ENCODE results near the gene PANX1. TPM values are rescaled to one million over a fixed set of nuclear protein-coding genes. Genes with fewer than 3 reads are reported as not detected.

The PANX1 gene
- total and polyA plus RNA-seq, 10 of the 15 experiments (the other 5 are each of a cell fraction or from before 2014, with no cell fraction given) = 3.3 to 18.7 (median 14.4) TPM

DNA sequence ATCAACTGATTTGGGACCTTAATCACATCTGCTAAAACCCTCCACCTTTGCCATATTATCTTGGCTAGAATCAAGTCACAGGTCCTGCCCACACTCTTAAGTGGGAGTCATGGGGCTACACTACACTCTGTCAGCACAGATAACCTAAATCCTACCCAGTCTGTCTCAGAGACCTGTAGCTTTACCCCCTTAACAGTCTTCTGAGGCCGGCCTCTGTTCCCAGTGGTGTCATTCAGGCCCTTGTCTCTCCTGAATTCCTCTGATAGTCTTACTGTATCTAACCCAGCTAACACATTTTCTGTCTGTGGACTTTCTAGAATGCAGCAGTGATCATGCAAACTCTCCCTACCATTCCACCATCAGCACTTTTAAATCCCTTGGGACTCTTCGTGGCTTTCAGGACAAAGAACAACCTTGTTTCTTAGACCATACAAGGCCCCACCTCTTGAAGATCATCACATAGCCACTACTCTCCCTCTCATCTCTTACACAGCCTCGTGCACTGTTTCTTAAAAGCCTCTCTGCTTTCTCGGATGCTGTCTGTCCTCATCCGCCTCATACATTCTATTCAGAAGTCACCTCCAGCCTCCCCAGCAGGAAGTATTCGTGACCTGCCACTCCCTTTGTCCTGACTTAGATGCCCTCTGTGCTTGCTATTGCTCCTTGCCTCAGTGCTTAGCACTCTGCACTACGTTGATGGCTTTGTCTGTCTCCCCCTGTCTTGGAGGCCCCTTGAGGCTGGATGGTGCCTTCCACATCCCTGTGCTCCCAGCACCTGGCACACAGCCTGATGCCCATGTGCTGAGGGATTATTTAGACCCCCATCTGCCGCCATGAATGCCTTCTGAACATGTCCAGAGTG lies 57.9 kb downstream of the PANX1 start (continued):
- TF ChIP-seq NFYB (IDR thresholded peaks at IDR 0.05; ENCODE audit: insufficient read depth, low read depth, low read length) (no peak), NBN (IDR thresholded peaks at IDR 0.05) (no peak), SMC3 (IDR thresholded peaks at IDR 0.05; ENCODE audit: borderline replicate concordance, low read length) (no peak), MAX (IDR thresholded peaks at IDR 0.05; ENCODE audit: low read depth, low read length) (no peak), CHD1 (IDR thresholded peaks at IDR 0.05; ENCODE audit: low read depth, low read length) (no peak), EZH2 (IDR thresholded peaks at IDR 0.05; ENCODE audit: borderline replicate concordance, control insufficient read depth, low read depth, low read length) (no peak)
- TF ChIP-seq, protein P1, sequence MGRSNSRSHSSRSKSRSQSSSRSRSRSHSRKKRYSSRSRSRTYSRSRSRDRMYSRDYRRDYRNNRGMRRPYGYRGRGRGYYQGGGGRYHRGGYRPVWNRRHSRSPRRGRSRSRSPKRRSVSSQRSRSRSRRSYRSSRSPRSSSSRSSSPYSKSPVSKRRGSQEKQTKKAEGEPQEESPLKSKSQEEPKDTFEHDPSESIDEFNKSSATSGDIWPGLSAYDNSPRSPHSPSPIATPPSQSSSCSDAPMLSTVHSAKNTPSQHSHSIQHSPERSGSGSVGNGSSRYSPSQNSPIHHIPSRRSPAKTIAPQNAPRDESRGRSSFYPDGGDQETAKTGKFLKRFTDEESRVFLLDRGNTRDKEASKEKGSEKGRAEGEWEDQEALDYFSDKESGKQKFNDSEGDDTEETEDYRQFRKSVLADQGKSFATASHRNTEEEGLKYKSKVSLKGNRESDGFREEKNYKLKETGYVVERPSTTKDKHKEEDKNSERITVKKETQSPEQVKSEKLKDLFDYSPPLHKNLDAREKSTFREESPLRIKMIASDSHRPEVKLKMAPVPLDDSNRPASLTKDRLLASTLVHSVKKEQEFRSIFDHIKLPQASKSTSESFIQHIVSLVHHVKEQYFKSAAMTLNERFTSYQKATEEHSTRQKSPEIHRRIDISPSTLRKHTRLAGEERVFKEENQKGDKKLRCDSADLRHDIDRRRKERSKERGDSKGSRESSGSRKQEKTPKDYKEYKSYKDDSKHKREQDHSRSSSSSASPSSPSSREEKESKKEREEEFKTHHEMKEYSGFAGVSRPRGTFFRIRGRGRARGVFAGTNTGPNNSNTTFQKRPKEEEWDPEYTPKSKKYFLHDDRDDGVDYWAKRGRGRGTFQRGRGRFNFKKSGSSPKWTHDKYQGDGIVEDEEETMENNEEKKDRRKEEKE (IDR thresholded peaks at IDR 0.05) = no peak

GRCh38 chr11:94193288-94193687 lies 64.6 kb downstream of the PANX1 start:
- Histone ChIP-seq H3K4me3 (no peak overlapping the region), H3K9ac (ENCODE audit: control insufficient read depth, insufficient read depth, low read length) (no peak overlapping the region), H3K4me2 (ENCODE audit: control insufficient read depth, insufficient read depth) (no peak overlapping the region), H3K4me1 (ENCODE audit: control insufficient read depth, insufficient read depth, low read length) (no peaks in the 10 kb centered on the region), H3K36me3 (ENCODE audit: control insufficient read depth in 2 of 2, insufficient read depth in 2 of 2, low read length in 1 of 2) (no peaks in the 10 kb centered on the region), H4K20me1 (ENCODE audit: control insufficient read depth, insufficient read depth) (no peaks in the 10 kb centered on the region), H3K79me2 (ENCODE audit: control insufficient read depth, insufficient read depth, low read length) (no peaks in the 10 kb centered on the region), H2AFZ (ENCODE audit: control insufficient read depth, low read depth, low read length) (no peak overlapping the region), H3K27me3 (replicated peaks in 1 of 2; ENCODE audit: control insufficient read depth in 2 of 2, insufficient read depth in 2 of 2, low read length in 1 of 2) (no peaks in the 10 kb centered on the region), H3K27ac (ENCODE audit: control insufficient read depth, insufficient read depth) (no peak overlapping the region), H3K9me3 (replicated peaks; ENCODE audit: control insufficient read depth, insufficient read depth, low read length) (no peaks in the 10 kb centered on the region)
- BruUV-seq (replicated peaks) = no TSS peak
- intact Hi-C loops (cut with micrococcal nuclease; ENCODE audit: unreplicated experiment) (no loop called here), in situ Hi-C loops (cut with MboI) (no loop called here)
- CTCF ChIA-PET = interaction anchor here (3.0 kb wide), 1 partner anchor 9 kb away, joined by 18 read pairs; no protein-coding TSS in a partner anchor
- no peak for ATAC-seq
- WGBS (ENCODE audit: insufficient coverage, insufficient replicate concordance, low lambda C conversion rate, missing lambda C conversion rate) = 13% methylated on average over 1 of the region's 1 CpG
- no peak for DNase-seq (ENCODE audit: low read depth, low spot score)
- RAD21 ChIA-PET (ENCODE audit: unreplicated experiment) = interaction anchor here (1.6 kb wide), 1 partner anchor 9 kb away, joined by 5 read pairs; no protein-coding TSS in a partner anchor
- no peak for FAIRE-seq
- SMC1A ChIA-PET (ENCODE audit: uncharacterized antibody, unreplicated experiment) = interaction anchor here (1.8 kb wide), 1 partner anchor 9 kb away, joined by 4 read pairs; no protein-coding TSS in a partner anchor
- POLR2A ChIA-PET = no interaction called here
- TF ChIP-seq NR2C1 (IDR thresholded peaks at IDR 0.05) (no peak), MTA3 (IDR thresholded peaks at IDR 0.05; ENCODE audit: borderline replicate concordance, low read length) (no peak), BMI1 (IDR thresholded peaks at IDR 0.05; ENCODE audit: borderline replicate concordance) (no peak), SMARCA5 (IDR thresholded peaks at IDR 0.05) (no peak), ZNF384 (IDR thresholded peaks at IDR 0.05; ENCODE audit: borderline replicate concordance, low read depth, low read length) (no peak), CHD1 (IDR thresholded peaks at IDR 0.05; ENCODE audit: low read depth, low read length) (no peak), TCF3 (IDR thresholded peaks at IDR 0.05; ENCODE audit: borderline replicate concordance, insufficient read depth, low read depth, low read length) (no peak), BRCA1 (IDR thresholded peaks at IDR 0.05; ENCODE audit: low read depth, low read length) (no peak)
- TF ChIP-seq, protein P2, sequence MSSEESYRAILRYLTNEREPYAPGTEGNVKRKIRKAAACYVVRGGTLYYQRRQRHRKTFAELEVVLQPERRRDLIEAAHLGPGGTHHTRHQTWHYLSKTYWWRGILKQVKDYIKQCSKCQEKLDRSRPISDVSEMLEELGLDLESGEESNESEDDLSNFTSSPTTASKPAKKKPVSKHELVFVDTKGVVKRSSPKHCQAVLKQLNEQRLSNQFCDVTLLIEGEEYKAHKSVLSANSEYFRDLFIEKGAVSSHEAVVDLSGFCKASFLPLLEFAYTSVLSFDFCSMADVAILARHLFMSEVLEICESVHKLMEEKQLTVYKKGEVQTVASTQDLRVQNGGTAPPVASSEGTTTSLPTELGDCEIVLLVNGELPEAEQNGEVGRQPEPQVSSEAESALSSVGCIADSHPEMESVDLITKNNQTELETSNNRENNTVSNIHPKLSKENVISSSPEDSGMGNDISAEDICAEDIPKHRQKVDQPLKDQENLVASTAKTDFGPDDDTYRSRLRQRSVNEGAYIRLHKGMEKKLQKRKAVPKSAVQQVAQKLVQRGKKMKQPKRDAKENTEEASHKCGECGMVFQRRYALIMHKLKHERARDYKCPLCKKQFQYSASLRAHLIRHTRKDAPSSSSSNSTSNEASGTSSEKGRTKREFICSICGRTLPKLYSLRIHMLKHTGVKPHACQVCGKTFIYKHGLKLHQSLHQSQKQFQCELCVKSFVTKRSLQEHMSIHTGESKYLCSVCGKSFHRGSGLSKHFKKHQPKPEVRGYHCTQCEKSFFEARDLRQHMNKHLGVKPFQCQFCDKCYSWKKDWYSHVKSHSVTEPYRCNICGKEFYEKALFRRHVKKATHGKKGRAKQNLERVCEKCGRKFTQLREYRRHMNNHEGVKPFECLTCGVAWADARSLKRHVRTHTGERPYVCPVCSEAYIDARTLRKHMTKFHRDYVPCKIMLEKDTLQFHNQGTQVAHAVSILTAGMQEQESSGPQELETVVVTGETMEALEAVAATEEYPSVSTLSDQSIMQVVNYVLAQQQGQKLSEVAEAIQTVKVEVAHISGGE (CRISPR knock-in tag; IDR thresholded peaks at IDR 0.05) = no peak
